GM21526 (cell line): ENCODE measurements around the gene NEU4.
"Not testable (repeated sequence)": the region's sequence is repeated elsewhere in the genome, so short reads cannot be mapped to it uniquely, and the experiment has no call there.

Experiments
- ATAC-seq: cut with Tn5 transposase; IDR thresholded peaks from one replicate; pipeline ENCODE4 v1.9.1; 2021; ENCODE audit warnings: moderate library complexity; ENCODE audit not compliant: unreplicated experiment, low FRiP score

Gene NEU4

DNA sequence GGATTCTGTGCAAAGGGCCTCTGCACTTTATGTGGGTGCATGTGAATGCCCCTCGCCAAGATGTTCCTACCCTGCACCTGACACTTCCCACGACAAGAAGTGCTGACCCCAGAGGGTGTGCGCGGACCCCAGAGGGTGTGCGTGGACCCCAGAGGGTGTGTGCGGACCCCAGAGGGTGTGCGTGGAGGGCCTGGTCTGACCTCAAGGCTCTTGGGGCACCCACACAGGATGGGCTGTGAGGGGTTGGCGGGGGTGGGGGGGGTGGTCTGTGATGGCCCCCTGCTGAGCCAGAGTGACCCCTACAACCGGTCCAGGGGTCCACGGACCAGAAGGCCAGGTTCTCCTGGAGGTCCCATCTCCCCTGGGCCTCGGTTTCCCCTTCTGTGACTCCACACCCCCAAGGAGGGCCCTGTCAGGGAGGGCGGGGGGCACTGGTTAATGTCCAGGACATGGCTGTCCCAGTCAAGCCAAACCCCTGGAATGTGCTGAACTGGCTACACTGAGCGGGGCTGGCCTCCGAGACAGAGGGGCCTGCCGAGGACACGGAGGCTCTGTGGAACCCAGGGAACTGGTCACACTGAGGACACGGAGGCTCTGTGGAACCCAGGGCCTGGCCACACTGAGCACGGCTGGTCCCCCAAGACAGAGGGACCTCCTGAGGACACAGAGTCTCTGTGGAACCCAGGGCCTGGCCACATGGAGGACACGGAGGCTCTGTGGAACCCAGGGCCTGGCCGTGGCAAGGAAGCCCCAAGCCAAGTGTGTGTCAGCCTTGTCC lies 3.1 kb downstream of the NEU4 start:
- no peak for ATAC-seq

DNA sequence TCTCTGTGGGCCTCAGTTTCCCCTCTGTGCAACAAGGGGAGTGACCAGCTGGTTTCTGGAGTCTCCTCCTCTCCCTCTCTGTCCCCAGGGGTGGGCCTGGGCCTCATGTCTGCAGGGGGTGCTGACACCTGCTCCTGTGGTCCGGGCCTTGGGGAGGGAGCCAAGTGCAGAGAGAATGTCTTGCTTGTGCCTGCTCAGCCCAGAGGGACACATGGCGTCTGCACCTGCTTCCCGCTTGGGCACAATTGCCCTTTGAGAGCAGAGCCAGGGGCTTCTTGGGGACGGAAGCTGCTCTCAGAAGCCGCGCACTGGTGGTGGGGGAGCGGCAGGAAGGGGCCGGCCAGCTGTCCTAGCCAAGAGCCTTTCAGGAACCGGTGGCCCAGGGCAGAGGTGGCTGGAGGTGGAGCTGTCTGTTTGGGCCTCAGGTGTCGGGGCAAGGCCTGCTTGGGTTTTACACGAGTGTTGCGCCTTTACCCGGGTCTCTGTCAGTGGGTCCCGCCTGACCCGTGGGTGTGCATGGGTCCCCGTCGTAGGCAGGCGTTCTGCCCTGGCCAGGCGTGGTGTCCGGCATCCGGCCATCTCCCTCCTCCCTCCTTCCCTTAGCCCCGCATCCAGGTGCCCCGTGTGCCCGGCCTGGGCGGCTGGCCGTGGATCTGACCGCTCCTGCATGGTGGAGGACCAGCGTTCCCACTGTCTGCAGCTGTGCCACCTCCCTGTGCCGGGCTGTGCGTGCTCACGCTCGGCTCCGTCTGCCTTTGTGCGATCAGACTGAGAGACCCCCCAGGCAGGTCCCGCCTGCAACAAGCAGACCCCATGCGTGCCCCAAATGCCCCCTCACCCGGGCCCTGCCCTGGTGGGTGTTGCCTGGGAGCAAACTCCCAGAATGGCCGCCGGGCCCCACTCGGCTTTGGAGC lies 4.0 kb downstream of the NEU4 start:
- no peak for ATAC-seq

DNA sequence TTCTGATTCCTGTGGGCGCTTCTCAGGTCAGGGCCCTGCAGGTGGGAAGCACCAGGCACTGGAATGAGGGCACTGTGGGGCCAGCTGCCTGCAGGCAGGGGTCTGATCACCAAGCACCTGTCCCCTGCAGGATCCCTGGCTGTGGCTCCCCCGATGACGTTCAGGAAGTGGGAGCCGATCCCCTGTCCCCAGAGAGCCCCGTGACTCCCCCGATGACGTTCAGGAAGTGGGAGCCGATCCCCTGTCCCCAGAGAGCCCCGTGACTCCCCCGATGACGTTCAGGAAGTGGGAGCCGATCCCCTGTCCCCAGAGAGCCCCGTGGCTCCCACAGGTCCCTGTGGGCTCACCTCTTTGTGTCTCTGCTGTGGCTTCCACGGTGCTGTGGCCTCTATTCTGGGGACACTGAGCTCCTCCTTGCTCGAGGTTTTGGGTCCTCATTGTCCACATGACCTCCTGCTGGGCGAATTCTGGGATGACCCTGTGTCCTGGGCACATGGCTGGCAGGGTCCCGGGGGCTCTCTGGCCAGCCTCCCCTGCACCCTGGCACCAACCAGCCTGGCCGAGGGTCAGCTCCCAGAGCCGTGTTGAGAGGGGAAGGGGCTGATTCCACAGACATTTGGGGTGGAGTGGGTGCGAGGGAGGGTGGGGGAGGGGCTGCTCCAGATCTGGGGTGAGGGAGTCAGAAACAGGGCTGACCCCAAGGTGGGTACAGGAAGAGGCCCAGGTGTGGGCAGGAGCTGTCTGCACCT lies 4.8 kb downstream of the NEU4 start:
- no peak for ATAC-seq

DNA sequence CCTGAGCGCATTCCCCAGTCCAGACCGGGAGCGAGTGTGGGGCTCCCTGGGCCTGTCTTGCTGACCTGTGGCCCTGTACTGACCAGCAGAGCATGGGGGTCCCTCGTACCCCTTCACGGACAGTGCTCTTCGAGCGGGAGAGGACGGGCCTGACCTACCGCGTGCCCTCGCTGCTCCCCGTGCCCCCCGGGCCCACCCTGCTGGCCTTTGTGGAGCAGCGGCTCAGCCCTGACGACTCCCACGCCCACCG lies 5.3 kb downstream of the NEU4 start:
- no peak for ATAC-seq

DNA sequence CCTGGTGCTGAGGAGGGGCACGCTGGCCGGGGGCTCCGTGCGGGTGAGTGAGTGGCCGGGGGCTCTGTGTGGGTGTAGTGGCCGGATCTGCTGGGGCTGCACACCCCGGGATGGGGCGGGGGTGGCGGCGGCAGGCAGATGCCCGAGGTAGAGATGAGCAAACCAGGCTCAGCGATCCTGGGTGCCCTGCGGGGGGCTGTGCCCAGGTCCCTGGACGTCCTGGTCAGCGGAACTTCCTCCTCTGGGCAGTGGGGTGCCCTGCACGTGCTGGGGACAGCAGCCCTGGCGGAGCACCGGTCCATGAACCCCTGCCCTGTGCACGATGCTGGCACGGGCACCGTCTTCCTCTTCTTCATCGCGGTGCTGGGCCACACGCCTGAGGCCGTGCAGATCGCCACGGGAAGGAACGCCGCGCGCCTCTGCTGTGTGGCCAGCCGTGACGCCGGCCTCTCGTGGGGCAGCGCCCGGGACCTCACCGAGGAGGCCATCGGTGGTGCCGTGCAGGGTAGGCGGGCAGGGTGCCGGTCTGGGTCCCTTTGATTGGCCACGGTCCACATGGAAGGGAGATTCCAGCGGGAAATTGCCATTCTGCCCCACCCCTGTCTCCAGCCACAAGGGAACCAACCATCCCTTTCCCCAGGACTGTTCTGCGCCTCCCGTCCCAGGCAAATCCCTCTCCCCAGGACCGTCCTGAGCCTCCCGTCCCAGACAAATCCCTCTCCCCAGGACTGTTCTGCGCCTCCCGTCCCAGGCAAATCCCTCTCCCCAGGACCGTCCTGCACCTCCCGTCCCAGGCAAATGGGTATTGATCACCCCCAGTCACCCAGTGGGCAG lies 5.9 kb downstream of the NEU4 start:
- no peak for ATAC-seq

DNA sequence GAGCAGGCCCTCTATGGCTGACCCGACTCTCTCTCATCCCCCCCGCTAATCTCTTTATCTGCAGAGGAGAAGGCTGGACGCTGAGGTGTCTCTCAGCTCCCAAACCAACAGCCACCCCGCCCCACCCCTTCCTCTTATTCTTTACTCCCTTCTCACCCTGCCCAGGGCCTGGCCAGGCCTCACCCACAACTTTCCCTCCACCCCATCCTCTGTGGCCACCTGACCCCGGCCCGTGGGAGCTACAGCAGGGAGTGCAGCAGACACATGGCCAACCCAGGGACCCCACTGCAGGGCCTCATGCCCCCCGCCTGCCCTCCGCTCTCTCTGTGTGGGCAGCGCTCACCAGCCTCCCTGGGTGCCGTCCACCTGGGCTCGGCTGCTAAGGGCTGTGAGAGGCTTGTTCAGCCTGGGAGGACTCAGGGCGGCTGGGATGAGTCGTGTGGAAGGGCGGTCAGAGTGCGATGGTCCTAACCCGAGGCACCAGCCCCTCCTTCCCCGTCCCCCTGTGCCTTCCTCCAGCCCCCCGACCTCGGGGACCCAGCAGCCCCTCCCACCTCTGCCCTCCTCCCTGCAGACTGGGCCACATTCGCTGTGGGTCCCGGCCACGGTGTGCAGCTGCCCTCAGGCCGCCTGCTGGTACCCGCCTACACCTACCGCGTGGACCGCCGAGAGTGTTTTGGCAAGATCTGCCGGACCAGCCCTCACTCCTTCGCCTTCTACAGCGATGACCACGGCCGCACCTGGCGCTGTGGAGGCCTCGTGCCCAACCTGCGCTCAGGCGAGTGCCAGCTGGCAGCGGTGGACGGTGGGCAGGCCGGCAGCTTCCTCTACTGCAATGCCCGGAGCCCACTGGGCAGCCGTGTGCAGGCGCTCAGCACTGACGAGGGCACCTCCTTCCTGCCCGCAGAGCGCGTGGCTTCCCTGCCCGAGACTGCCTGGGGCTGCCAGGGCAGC lies 6.8 kb downstream of the NEU4 start:
- ATAC-seq: no peak

DNA sequence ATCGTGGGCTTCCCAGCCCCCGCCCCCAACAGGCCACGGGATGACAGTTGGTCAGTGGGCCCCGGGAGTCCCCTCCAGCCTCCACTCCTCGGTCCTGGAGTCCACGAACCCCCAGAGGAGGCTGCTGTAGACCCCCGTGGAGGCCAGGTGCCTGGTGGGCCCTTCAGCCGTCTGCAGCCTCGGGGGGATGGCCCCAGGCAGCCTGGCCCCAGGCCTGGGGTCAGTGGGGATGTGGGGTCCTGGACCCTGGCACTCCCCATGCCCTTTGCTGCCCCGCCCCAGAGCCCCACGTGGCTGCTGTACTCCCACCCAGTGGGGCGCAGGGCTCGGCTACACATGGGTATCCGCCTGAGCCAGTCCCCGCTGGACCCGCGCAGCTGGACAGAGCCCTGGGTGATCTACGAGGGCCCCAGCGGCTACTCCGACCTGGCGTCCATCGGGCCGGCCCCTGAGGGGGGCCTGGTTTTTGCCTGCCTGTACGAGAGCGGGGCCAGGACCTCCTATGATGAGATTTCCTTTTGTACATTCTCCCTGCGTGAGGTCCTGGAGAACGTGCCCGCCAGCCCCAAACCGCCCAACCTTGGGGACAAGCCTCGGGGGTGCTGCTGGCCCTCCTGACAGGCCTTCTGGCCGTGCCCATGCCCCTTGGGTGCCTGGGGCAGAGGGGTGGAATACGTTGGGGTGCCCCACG lies 7.6 kb downstream of the NEU4 start:
- ATAC-seq: no peak

DNA sequence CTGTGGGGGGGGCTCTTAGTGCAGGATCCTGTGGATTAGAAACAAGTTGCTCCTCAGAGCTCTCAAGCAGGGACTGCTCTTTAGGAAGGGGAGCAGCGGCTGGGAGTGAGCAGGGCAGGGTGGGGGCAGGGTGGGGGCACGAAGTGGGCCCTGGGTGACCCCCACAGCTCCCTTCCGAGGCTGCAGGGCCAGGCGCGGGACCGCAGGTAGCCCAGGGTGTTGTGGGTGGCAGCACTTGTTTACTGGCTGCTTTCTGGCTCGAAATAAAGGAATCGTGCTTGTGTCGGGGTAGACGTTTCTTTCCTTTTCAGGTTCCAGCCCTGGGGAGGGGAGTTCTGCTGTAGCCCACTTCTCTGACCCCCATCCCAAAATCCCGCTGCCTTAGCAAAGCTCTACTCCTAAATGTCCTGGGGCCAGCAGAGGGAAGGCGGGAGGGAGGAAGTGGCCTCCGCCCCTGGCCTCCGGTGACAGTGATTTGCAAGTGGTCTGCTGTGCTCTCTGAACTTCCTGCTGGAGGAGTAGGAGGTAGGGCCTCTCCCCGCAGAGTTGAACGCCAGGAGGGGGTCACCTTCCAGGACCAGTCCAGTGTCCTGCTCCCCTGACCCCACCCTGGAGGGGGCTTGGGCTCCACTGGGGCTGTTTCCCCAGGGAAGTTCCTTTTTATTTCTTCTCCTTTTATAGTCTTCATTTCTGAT lies 8.3 kb downstream of the NEU4 start:
- no peak for ATAC-seq

DNA sequence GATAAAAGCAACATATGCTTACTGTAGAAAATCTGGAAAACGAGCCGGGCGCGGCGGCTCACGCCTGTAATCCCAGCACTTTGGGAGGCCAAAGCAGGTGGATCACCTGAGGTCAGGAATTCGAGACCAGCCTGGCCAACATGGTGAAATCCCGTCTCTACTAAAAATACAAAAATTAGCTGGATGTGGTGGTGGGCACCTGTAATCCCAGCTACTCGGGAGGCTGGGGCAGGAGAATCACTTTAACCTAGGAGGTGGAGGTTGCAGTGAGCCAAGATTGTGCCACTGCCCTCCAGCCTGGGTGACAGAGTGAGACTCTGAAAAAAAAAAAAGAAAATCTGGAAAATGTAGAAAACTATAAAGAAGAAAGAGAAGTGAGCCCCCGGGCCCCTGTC lies 8.8 kb downstream of the NEU4 start:
- ATAC-seq: not testable (repeated sequence)

DNA sequence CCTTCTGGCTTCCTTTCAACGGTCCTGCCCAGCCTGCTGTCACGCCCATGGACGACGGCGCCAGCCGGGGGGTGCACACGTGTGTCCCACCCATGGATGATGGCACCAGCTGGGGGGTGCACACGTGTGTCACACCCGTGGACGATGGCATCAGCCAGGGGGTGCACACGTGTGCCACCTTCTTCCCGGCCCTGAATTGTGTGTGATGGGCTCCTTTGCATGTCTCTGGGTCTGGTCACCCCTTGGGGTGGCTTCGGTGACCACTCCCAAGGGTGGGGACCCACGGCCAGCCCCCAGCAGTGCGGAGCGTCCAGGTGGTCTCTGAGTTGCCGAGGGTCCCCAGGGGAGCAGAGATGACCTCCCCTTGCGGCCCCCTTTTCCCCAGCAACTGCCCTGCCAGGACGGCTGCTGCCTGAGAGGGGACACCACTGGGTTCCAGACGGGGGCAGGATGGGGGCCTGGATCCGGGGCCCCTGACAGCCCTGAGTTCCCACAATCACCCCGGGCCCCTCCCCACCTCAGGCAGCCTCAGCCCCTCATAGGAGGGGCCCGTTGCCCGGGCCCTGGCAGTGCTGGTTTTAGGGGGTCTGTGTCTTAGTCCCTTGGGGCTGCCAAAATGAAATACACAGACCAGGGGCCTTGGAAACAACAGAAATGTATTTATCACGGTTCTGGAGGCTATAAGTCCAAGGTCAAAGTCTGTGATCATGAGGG lies 9.4 kb downstream of the NEU4 start:
- ATAC-seq: no peak

DNA sequence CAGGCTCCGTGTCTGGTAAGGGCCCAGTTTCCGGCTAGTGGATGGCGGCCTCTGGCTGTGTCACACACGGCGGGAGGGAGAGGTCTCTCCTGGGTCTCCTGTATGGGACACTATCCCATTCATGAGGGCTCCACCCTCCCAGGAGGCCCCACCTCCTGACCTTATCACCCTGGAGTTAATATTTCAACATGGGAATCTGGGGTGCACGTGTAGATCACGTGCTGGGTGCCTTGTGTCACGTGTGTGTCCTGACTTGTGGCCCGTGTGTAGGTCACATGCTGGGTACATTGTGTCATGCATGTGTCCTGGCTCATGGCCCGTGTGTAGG lies 9.9 kb downstream of the NEU4 start:
- ATAC-seq: no peak

DNA sequence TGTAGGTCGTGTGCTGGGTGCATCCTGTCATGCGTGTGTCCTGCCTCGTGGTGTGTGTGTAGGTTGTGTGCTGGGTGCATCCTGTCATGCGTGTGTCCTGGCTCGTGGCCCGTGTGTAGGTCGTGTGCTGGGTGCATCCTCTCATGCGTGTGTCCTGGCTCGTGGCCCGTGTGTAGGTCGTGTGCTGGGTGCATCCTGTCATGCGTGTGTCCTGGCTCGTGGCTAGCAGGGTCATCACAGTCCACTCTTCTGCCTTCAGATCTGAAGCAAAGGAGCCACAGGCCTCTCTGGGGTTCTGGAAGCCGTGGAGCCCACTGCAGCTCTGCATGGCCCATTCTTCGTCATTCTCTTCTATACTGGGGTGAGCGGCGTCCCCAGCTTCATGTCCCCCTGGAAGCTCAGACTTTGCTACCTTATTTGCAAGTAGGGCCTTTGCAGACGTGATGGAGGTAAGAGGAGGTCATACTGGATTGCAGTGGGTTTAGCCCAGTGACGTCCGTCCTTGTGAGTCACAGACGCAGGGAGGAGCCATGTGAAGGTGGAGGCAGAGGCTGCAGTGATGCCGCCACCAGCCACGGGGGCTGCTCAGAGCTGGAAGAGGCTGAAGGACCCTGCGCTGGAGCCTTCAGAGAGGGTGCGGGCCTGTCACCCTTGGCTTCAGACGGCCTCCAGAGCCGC lies 11.1 kb downstream of the NEU4 start:
- ATAC-seq: not testable (repeated sequence)

DNA sequence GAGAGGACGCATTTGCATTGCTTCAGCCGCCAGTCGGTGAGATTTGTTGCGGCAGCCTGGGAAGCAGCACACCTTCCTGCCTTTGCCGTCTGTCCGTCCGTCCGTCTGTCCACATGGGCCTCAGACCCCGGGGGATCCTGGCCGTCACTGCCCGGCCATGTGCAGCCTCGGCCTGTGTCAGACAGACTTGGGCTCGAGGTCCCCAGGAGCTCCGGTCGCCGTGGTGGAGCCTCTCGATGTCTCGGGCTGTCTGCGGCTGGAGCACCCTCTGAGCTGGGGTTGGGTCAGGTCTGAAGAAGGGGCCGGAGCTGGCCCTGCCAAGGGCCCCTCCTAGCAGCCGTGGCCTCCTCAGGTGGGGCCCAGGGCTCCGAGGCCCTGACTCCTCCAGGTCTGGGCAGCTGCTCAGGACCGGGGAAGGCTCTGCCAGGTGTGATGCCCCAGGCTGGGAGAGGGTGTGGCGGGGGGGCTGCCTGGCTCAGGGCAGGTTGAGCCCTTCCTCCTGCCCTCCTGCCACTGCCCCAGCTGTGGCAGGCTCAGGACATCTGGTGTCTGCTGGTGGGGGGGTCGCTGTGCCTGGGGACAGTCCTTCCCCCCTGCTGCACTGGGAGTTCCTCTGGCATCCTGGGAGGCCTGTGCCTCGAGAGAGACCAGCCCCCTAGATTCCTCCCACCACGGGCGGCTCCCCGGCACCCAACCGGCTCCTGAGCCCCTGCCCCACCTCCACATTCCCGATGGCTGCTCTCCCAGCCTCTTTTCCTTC lies 11.8 kb downstream of the NEU4 start:
- no peak for ATAC-seq

DNA sequence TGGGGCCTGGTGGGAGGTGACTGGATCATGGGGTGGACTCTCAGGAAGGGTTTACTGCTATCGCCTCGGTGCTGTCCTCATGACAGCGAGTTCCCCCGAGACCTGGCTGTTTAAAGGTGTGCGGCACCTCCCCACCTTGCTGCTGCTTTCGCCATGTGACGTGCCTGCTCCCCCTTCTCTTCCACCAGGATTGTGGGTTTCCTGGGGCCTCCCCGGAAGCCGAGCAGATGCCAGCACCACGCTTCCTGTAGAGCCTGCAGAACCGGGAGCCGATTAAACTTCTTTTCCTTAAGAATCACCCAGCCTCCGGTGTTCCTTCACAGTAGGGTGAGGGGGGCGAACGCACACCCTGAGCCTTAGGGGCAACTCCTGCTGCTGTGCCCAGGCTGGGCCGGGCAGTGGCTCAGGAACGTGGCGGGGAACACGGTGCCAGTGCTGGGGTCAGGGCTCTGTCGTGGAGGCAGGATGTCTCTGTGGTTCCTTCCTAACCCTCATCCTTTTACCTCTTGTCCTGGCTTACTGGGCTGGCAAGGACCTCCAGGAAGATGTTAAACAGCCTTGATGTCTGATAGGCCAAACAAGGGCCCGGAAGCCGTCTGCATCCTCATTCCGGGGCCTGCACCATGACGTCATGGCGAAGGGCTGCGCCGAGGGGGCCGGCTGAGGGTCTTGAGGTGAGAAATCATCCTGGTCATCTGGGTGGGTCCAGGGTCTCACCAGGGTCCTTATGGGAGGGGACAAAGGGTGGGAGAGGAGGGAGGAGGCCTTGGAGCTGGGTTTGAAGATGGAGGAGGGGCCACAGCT lies 12.7 kb downstream of the NEU4 start:
- ATAC-seq: no peak

DNA sequence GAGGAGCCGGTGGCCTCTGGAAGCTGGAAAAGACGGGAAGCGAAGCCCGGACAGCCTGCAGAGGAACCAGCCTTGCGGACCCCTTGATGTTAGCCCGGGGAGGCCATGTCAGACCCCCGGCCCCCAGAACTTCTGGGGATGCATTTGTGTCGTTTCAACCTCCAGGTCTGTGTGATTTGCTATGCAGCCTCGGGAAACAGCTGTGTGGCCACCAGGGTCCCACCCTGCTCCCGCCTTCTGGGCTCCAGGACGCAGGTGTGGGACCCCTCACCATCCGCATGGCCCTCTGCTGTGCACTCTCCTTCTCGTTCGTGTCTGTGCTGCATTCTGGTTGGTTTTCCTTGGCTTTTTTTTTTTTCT lies 13.3 kb downstream of the NEU4 start:
- no peak for ATAC-seq
